ENCODE results near the gene GRAMD1B. TPM values are rescaled to one million over a fixed set of nuclear protein-coding genes. Genes with fewer than 3 reads are reported as not detected.

Gene GRAMD1B
- total RNA-seq, 4 donors from 2014 or later = 2.1 to 8.5 (median 7.0) TPM

- no peak for TF ChIP-seq CTCF (IDR thresholded peaks at IDR 0.05)
- DNase-seq (ENCODE audit: low spot score) (no peak), ATAC-seq (ENCODE audit: low FRiP score) (no peak)
Measured at GRCh38 chr11:123526027-123526805, 96.1 kb downstream of the GRAMD1B start.

- no peak for ATAC-seq (ENCODE audit: low FRiP score)
Measured at GRCh38 chr11:123526918-123527317, 96.8 kb downstream of the GRAMD1B start.

GRCh38 chr11:123527526-123527925 lies 97.5 kb downstream of the GRAMD1B start:
- no peak for ATAC-seq (ENCODE audit: low FRiP score)
- DNase-seq (ENCODE audit: low spot score) = no peak
- no peak for TF ChIP-seq CTCF (IDR thresholded peaks at IDR 0.05)

More at GRCh38 chr11:123526918-123527317, 96.8 kb downstream of the GRAMD1B start:
- no peak for TF ChIP-seq CTCF (IDR thresholded peaks at IDR 0.05)
- no peak for DNase-seq (ENCODE audit: low spot score)

- ATAC-seq (ENCODE audit: low FRiP score) (no peak), DNase-seq (ENCODE audit: low spot score) (no peak)
- no peak for TF ChIP-seq CTCF (IDR thresholded peaks at IDR 0.05)
Measured at GRCh38 chr11:123527947-123528346, 97.9 kb downstream of the GRAMD1B start.

- no peak for DNase-seq (ENCODE audit: low spot score)
- ATAC-seq (ENCODE audit: low FRiP score) = no peak
- no peak for TF ChIP-seq CTCF (IDR thresholded peaks at IDR 0.05)
Measured at GRCh38 chr11:123531325-123531724, 101.3 kb downstream of the GRAMD1B start.

GRCh38 chr11:123532131-123532530 lies 102.1 kb downstream of the GRAMD1B start:
- no peak for TF ChIP-seq CTCF (IDR thresholded peaks at IDR 0.05)
- no peak for DNase-seq (ENCODE audit: low spot score)
- no peak for ATAC-seq (ENCODE audit: low FRiP score)

GRCh38 chr11:123535401-123535800 lies 105.3 kb downstream of the GRAMD1B start:
- no peak for TF ChIP-seq CTCF (IDR thresholded peaks at IDR 0.05)
- no peak for DNase-seq (ENCODE audit: low spot score)
- ATAC-seq (ENCODE audit: low FRiP score) = no peak
